CD4-positive, CD25-positive, alpha-beta regulatory T cell (primary cell): ENCODE results near the gene KIN. TPM values are rescaled to one million over a fixed set of nuclear protein-coding genes. Genes with fewer than 3 reads are reported as not detected.
"Not testable (repeated sequence)": the region's sequence is repeated elsewhere in the genome, so short reads cannot be mapped to it uniquely, and the experiment has no call there.

Experiments
- ATAC-seq, 2 donors: fragments of 150-1000 bp; cut with Tn5 transposase; one replicate each; pipeline ENCODE4 v1.10.0; 2021; ENCODE audit warnings: low read depth in 2 of 2, moderate number of reproducible peaks in 2 of 2, moderate library complexity in 1 of 2
- DNase-seq, 3 donors: peaks; one replicate each; pipeline versions ENCODE4 v3.0.0 to v3.0.0-alpha.2; 2012 to 2022; ENCODE audit warnings: mixed read lengths in 1 of 3
- H3K27ac ChIP-seq: one replicate; pipeline ENCODE4 v1.7.0; 2013; ENCODE audit warnings: mild to moderate bottlenecking, low read length; ENCODE audit not compliant: insufficient read depth, poor library complexity, severe bottlenecking
- H3K27me3 ChIP-seq: one replicate; pipeline ENCODE4 v1.7.0; 2013; ENCODE audit warnings: low read length; ENCODE audit not compliant: control insufficient read depth, insufficient read depth
- H3K36me3 ChIP-seq: one replicate; pipeline ENCODE4 v1.7.0; 2013; ENCODE audit warnings: mild to moderate bottlenecking, low read length, moderate library complexity; ENCODE audit not compliant: control insufficient read depth, insufficient read depth
- H3K4me1 ChIP-seq: 2 replicates; pipeline ENCODE4 v1.7.0; 2013; ENCODE audit warnings: mild to moderate bottlenecking, low read length; ENCODE audit not compliant: insufficient read depth, control insufficient read depth, poor library complexity, severe bottlenecking
- H3K4me3 ChIP-seq: one replicate; pipeline ENCODE4 v1.7.0; 2013; ENCODE audit warnings: low read depth, mild to moderate bottlenecking, low read length, moderate library complexity
- H3K9me3 ChIP-seq, 2 experiments: 1 replicate in 1 of 2; 2 replicates in 1 of 2; pipeline ENCODE4 v1.7.0; 2013; ENCODE audit warnings: low read length in 2 of 2, mild to moderate bottlenecking in 1 of 2, moderate library complexity in 1 of 2; ENCODE audit not compliant: control insufficient read depth in 2 of 2
- H3K27ac Mint-ChIP-seq, 3 donors: one replicate each; pipeline ENCODE4 v1.8.0; 2020 to 2022; ENCODE audit warnings: mild to moderate bottlenecking in 3 of 3, mixed read lengths in 3 of 3, moderate library complexity in 2 of 3
- H3K27me3 Mint-ChIP-seq: one replicate; pipeline ENCODE4 v1.8.0; 2022; ENCODE audit warnings: mild to moderate bottlenecking, mixed read lengths
- H3K36me3 Mint-ChIP-seq: one replicate; pipeline ENCODE4 v1.8.0; 2020; ENCODE audit warnings: mixed read lengths
- H3K4me1 Mint-ChIP-seq, 4 donors: one replicate each; pipeline ENCODE4 v1.8.0; 2020 to 2022; ENCODE audit warnings: mixed read lengths in 4 of 4, mild to moderate bottlenecking in 1 of 4
- H3K4me3 Mint-ChIP-seq, 4 donors: one replicate each; pipeline ENCODE4 v1.8.0; 2020 to 2022; ENCODE audit warnings: mild to moderate bottlenecking in 4 of 4, mixed read lengths in 4 of 4, moderate library complexity in 3 of 4
- H3K9me3 Mint-ChIP-seq, 7 donors: one replicate each; pipeline ENCODE4 v1.8.0; 2020 to 2022; ENCODE audit warnings: mixed read lengths in 7 of 7, mild to moderate bottlenecking in 3 of 7, moderate library complexity in 2 of 7
- polyA plus RNA-seq, 4 donors: library from polyadenylated mRNA; unstranded; fragments of 300-500 nt; fragmentation: Illumina TruSeq; gene quantifications; one replicate each; pipeline ENCODE4 v1.2.3, GENCODE V29; 2021
- total RNA-seq: library from RNA; stranded (reverse); gene quantifications from one replicate; pipeline ENCODE4 v1.2.3, GENCODE V29; 2022

The KIN gene
- total and polyA plus RNA-seq, 5 donors from 2014 or later, result 2.5 to 9.1 (median 5.5) TPM

- H3K27me3 ChIP-seq, result no peaks in the 10 kb centered on the region
- DNase-seq, result no peak
- H3K36me3 ChIP-seq, result peaks cover 75% of the 10 kb centered on the region
- Mint-ChIP-seq H3K4me3 (no peak overlapping the region), H3K4me1 (no peaks in the 10 kb centered on the region), H3K36me3 (peaks cover 47% of the 10 kb centered on the region), H3K27me3 (no peaks in the 10 kb centered on the region), H3K9me3 (no peaks in the 10 kb centered on the region), H3K27ac (no peak overlapping the region)
- no peaks in the 10 kb centered on the region for H3K9me3 ChIP-seq
- no peak overlapping the region for H3K4me3 ChIP-seq
- no peak overlapping the region for H3K27ac ChIP-seq
- H3K4me1 ChIP-seq, result no peaks in the 10 kb centered on the region
- ATAC-seq, result no peak
These were observed 32.7 kb downstream of the KIN start for GRCh38 chr10:7755103-7755502.

DNA sequence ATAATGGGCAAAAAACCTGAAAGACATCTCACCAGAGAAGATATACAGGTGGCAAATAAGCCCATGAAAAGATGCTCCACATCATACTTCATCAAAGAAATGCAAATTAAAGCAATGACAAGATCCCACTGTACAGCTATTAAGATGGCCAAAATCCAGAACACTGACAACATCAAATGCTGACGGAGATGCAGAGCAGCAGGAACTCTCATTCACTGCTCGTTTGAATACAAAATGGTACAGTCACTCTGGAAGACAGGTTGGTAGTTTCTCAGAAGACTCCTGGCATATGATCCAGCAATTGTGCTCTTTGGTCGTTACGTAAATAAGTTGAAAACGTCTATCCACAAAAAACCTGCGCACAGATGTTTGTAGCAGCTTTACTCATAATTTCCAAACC is 35.5 kb downstream of the KIN start:
- Histone ChIP-seq H3K36me3 (peaks cover 51% of the 10 kb centered on the region), H3K27me3 (no peaks in the 10 kb centered on the region), H3K4me1 (no peaks in the 10 kb centered on the region), H3K9me3 (no peaks in the 10 kb centered on the region), H3K4me3 (no peak overlapping the region), H3K27ac (no peak overlapping the region)
- ATAC-seq (no peak), DNase-seq (no peak)
- Mint-ChIP-seq H3K4me1 (no peaks in the 10 kb centered on the region), H3K9me3 (no peaks in the 10 kb centered on the region), H3K4me3 (no peak overlapping the region), H3K36me3 (peaks cover 30% of the 10 kb centered on the region), H3K27ac (no peak overlapping the region), H3K27me3 (no peaks in the 10 kb centered on the region)

DNA sequence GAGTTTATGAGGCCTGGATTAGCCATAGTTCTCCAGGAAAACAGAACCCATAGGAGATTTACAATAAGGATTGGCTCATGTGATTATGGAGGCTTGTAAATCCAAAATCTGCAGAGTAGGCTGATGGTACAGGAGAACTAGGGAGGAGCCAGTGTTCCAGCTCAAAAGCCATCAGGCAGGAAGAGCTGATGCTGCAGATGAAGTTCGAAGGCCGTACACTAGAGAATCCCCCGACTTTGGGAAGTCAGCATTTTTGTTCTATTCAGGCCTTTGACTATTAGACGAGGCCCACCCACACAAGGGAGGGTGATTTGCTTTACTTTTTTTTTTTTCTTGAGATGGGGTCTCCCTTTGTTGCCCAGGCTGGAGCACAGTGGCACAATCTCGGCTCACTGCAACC is 37.6 kb downstream of the KIN start:
- Histone ChIP-seq H3K27me3 (no peaks in the 10 kb centered on the region), H3K9me3 (no peaks in the 10 kb centered on the region), H3K27ac (no peak overlapping the region), H3K4me3 (no peak overlapping the region), H3K36me3 (peaks cover 35% of the 10 kb centered on the region), H3K4me1 (no peaks in the 10 kb centered on the region)
- Mint-ChIP-seq H3K4me3 (no peak overlapping the region), H3K9me3 (no peaks in the 10 kb centered on the region), H3K36me3 (peaks cover 30% of the 10 kb centered on the region), H3K27ac (peak overlapping the region in 1 of 3 donors; percentile 52), H3K27me3 (no peaks in the 10 kb centered on the region), H3K4me1 (no peaks in the 10 kb centered on the region)
- ATAC-seq (no peak), DNase-seq (no peak)

GRCh38 chr10:7748637-7749036 is 39.2 kb downstream of the KIN start:
- not testable (repeated sequence) for H3K9me3 Mint-ChIP-seq, H3K27me3 ChIP-seq, H3K27me3 Mint-ChIP-seq, DNase-seq, H3K4me1 ChIP-seq, H3K27ac ChIP-seq, ATAC-seq, H3K27ac Mint-ChIP-seq, H3K4me3 Mint-ChIP-seq, H3K4me3 ChIP-seq, H3K4me1 Mint-ChIP-seq, H3K9me3 ChIP-seq
- peaks cover 28% of the 10 kb centered on the region for H3K36me3 Mint-ChIP-seq
- H3K36me3 ChIP-seq, result peaks cover 20% of the 10 kb centered on the region

- no peaks in the 10 kb centered on the region for H3K27me3 Mint-ChIP-seq
- no peak overlapping the region for H3K4me3 ChIP-seq
- H3K36me3 ChIP-seq, result no peaks in the 10 kb centered on the region
- no peaks in the 10 kb centered on the region for H3K9me3 ChIP-seq
- no peaks in the 10 kb centered on the region for H3K9me3 Mint-ChIP-seq
- no peak overlapping the region for H3K27ac Mint-ChIP-seq
- ATAC-seq (no peak), DNase-seq (no peak)
- H3K4me1 Mint-ChIP-seq, result no peaks in the 10 kb centered on the region
- H3K36me3 Mint-ChIP-seq, result peaks cover 6% of the 10 kb centered on the region
- H3K4me3 Mint-ChIP-seq, result no peak overlapping the region
- H3K27ac ChIP-seq, result no peak overlapping the region
- no peaks in the 10 kb centered on the region for H3K27me3 ChIP-seq
- H3K4me1 ChIP-seq, result no peaks in the 10 kb centered on the region
These were observed 43.5 kb downstream of the KIN start for GRCh38 chr10:7744307-7744706.

DNA sequence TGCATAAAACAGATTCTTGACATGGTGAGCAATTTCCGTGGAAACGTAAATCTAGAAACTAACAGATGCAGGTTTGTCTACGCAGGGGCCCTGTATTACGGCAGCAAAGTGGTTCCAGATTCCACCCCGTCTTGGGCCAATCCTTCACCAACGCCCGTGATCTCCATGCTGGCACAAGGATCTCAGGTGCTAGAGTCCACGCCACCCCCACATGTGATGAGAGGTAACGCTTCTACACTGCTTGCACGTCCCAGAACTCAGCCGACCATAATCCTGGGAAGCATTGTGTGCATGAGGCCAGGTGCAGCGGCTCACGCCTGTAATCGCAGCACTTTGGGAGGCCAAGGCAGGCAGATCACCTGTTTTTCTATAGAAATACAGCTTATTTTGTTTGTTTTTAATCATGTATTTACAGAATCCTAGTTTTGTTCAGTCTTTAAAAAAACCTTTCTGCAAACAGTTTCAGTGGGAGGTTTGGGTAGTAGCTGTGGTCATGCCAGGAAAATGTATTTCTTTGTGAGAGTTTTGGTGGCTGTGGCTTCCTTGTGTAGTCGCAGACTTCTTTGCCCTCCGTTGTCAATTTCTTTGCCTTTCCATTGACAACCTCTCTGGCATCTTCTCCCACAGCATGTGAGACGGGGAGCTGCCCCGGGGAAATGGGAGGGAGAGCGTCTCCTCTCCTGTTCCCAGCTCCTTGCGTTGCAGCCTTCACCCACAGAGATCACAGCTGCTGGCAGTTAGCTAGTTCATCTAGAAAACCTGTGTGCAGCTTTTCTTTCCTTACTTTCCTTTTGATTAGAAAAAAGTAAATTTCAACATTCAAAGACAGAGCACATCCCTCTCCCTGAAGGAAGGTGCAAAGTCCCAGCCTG is 49.0 kb downstream of the KIN start:
- Mint-ChIP-seq H3K4me1 (no peaks in the 10 kb centered on the region), H3K27me3 (no peaks in the 10 kb centered on the region), H3K4me3 (no peak overlapping the region), H3K27ac (no peak overlapping the region), H3K9me3 (peaks cover 0 to 2% (median 0%) of the 10 kb centered on the region in 7 donors), H3K36me3 (no peaks in the 10 kb centered on the region)
- no peaks in the 10 kb centered on the region for H3K36me3 ChIP-seq
- ATAC-seq (no peak), DNase-seq (no peak)
- H3K4me3 ChIP-seq, result no peak overlapping the region
- H3K27ac ChIP-seq, result no peak overlapping the region
- no peaks in the 10 kb centered on the region for H3K9me3 ChIP-seq
- H3K4me1 ChIP-seq, result no peaks in the 10 kb centered on the region
- no peaks in the 10 kb centered on the region for H3K27me3 ChIP-seq

DNA sequence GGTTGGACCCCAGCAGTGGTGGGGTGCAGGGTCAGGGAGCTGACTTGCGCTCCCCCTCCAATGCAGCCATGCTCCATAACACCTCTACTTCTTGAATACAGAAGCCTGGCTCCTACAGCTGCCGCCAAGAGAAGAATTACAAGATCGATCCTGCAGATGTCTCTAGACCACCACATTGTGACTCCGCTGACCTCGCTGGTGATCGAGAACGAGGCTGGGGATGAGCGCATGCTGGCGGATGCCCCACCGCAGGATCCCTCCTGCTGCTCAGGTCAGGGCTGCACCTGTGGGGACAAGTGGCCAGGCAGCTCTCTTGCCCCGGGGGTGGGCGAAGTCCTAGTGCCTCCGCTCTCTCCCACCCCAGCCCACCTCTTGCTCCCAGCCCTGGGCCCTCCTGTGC is 53.0 kb downstream of the KIN start:
- peaks cover 0 to 2% (median 0%) of the 10 kb centered on the region in 7 donors for H3K9me3 Mint-ChIP-seq
- ATAC-seq (no peak), DNase-seq (no peak)
- no peaks in the 10 kb centered on the region for H3K36me3 Mint-ChIP-seq
- no peak overlapping the region for H3K27ac Mint-ChIP-seq
- H3K36me3 ChIP-seq, result no peaks in the 10 kb centered on the region
- H3K27ac ChIP-seq, result no peak overlapping the region
- H3K4me1 Mint-ChIP-seq, result peaks cover 0 to 2% (median 0%) of the 10 kb centered on the region in 4 donors
- no peak overlapping the region for H3K4me3 Mint-ChIP-seq
- no peaks in the 10 kb centered on the region for H3K27me3 Mint-ChIP-seq
- no peak overlapping the region for H3K4me3 ChIP-seq
- no peaks in the 10 kb centered on the region for H3K9me3 ChIP-seq
- H3K27me3 ChIP-seq, result no peaks in the 10 kb centered on the region
- no peaks in the 10 kb centered on the region for H3K4me1 ChIP-seq

DNA sequence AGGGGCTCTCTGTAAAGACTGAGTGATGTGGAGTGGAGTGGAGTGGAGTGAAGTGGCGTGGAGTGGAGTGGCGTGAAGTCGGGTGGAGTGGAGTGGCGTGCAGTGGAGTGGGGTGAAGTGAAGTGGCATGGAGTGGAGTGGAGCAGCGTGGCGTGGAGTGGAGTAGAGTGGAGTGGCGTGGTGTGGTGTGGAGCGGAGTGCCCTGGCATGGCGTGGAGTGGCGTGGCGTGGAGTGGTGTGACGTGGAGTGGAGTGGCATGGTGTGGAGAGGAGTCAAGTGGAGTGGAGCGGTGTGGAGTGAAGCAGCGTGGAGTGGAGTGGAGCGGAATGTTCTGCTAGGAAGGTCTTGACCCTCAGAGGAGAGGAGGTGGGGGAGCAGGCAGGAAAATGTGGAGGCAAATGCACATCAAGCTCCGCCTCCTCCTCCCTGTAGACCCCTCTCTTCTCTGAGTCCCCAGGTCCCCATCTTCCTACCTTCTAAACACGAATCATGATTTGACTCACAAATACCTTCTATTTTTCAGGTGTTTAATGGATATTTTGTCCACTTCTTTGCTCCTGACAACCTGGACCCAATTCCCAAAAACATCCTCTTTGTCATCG is 64.8 kb downstream of the KIN start:
- no peaks in the 10 kb centered on the region for H3K36me3 ChIP-seq
- Mint-ChIP-seq H3K4me1 (no peaks in the 10 kb centered on the region), H3K27me3 (no peaks in the 10 kb centered on the region), H3K9me3 (no peaks in the 10 kb centered on the region), H3K4me3 (peak overlapping the region in 1 of 4 donors; percentile 29), H3K36me3 (peaks cover 4% of the 10 kb centered on the region), H3K27ac (no peak overlapping the region)
- H3K27ac ChIP-seq, result no peak overlapping the region
- H3K27me3 ChIP-seq, result peaks cover 4% of the 10 kb centered on the region
- ATAC-seq, result no peak
- no peak for DNase-seq
- no peak overlapping the region for H3K4me3 ChIP-seq
- no peaks in the 10 kb centered on the region for H3K4me1 ChIP-seq
- no peaks in the 10 kb centered on the region for H3K9me3 ChIP-seq
